ENCODE results near the gene SEZ6L. TPM values are rescaled to one million over a fixed set of nuclear protein-coding genes. Genes with fewer than 3 reads are reported as not detected.

Gene SEZ6L
- total and polyA plus RNA-seq, 10 donors, result 0.02 to 0.72 (median 0.30) TPM; not detected in 2

- no peaks in the 10 kb centered on the region for H3K27me3 ChIP-seq (replicated peaks in 1 of 7)
- DNase-seq, result no peak
- H3K9me3 ChIP-seq, result no peaks in the 10 kb centered on the region
- TF ChIP-seq POLR2AphosphoS5 (IDR thresholded peaks at IDR 0.05) (no peak), POLR2A (IDR thresholded peaks at IDR 0.05) (no peak), CTCF (IDR thresholded peaks at IDR 0.05 in 8 of 11, conservative IDR thresholded peaks at IDR 0.05 in 3 of 11) (no peak)
- no peak overlapping the region for H3K27ac ChIP-seq
- no peaks in the 10 kb centered on the region for H3K36me3 ChIP-seq
- 44 to 65% (median 63%) methylated on average over 1 of the region's 1 CpG for WGBS, 5 donors
- intact Hi-C loops (cut with DNase I; ENCODE audit: low total_unique reads), result loop anchor here (10.0 kb wide), 1 partner anchor 70 kb away; no protein-coding TSS in a partner anchor
- no peak overlapping the region for H3K4me3 ChIP-seq
- no peaks in the 10 kb centered on the region for H3K4me1 ChIP-seq
These were observed 225.5 kb downstream of the SEZ6L start for GRCh38 chr22:26394777-26395176.

- Histone ChIP-seq H3K4me3 (no peak overlapping the region), H3K4me1 (no peaks in the 10 kb centered on the region), H3K9me3 (no peaks in the 10 kb centered on the region), H3K27ac (no peak overlapping the region), H3K27me3 (replicated peaks in 1 of 7) (no peaks in the 10 kb centered on the region), H3K36me3 (no peaks in the 10 kb centered on the region)
- 53 to 79% (median 67%) methylated on average over 5 of the region's 5 CpGs for WGBS, 5 donors
- TF ChIP-seq POLR2A (IDR thresholded peaks at IDR 0.05) (no peak), CTCF (IDR thresholded peaks at IDR 0.05 in 8 of 11, conservative IDR thresholded peaks at IDR 0.05 in 3 of 11) (no peak), POLR2AphosphoS5 (IDR thresholded peaks at IDR 0.05) (no peak)
- DNase-seq, result no peak
- intact Hi-C loops (cut with DNase I; ENCODE audit: low total_unique reads), result loop anchor here (10.0 kb wide), 1 partner anchor 69 kb away; no protein-coding TSS in a partner anchor
These were observed 226.7 kb downstream of the SEZ6L start for GRCh38 chr22:26395926-26396325.

- no peak for DNase-seq
- Histone ChIP-seq H3K27me3 (replicated peaks in 1 of 7) (peaks cover 0 to 9% (median 0%) of the 10 kb centered on the region in 7 donors), H3K4me3 (no peak overlapping the region), H3K4me1 (peaks cover 0 to 4% (median 0%) of the 10 kb centered on the region in 6 donors), H3K36me3 (no peaks in the 10 kb centered on the region), H3K9me3 (no peaks in the 10 kb centered on the region), H3K27ac (no peak overlapping the region)
- 34 to 40% (median 39%) methylated on average over 3 of the region's 3 CpGs for WGBS, 5 donors
- intact Hi-C loops (cut with DNase I; ENCODE audit: low total_unique reads), result loop anchor here (10.0 kb wide), 1 partner anchor 66 kb away; no protein-coding TSS in a partner anchor
- TF ChIP-seq POLR2AphosphoS5 (IDR thresholded peaks at IDR 0.05) (no peak), CTCF (IDR thresholded peaks at IDR 0.05 in 8 of 11, conservative IDR thresholded peaks at IDR 0.05 in 3 of 11) (peak; percentile 24 to 85 (median 55))
These were observed 229.5 kb downstream of the SEZ6L start for GRCh38 chr22:26398741-26399153.

- Histone ChIP-seq H3K4me3 (no peak overlapping the region), H3K9me3 (no peaks in the 10 kb centered on the region), H3K4me1 (peaks cover 0 to 9% (median 0%) of the 10 kb centered on the region in 6 donors), H3K27ac (no peak overlapping the region), H3K36me3 (no peaks in the 10 kb centered on the region), H3K27me3 (replicated peaks in 1 of 7) (peaks cover 0 to 10% (median 0%) of the 10 kb centered on the region in 7 donors)
- no peak for DNase-seq
- intact Hi-C loops (cut with DNase I; ENCODE audit: low total_unique reads), result loop anchor here (10.0 kb wide), 1 partner anchor 66 kb away; no protein-coding TSS in a partner anchor
- WGBS, 5 donors, result 65 to 90% (median 70%) methylated on average over 1 of the region's 1 CpG
- TF ChIP-seq CTCF (IDR thresholded peaks at IDR 0.05 in 8 of 11, conservative IDR thresholded peaks at IDR 0.05 in 3 of 11), result no peak
- TF ChIP-seq POLR2A (IDR thresholded peaks at IDR 0.05), result no peak
- no peak for TF ChIP-seq POLR2AphosphoS5 (IDR thresholded peaks at IDR 0.05)
These were observed 230.0 kb downstream of the SEZ6L start for GRCh38 chr22:26399289-26399688.

Measured in spleen (tissue), 11 donors.